Peyer's patch (tissue), 4 donors: ENCODE measurements around the gene NEK9. TPM values are rescaled to one million over a fixed set of nuclear protein-coding genes. Genes with fewer than 3 reads are reported as not detected.

ENCODE experiments used
- DNase-seq, 3 donors: peaks; one replicate each; pipeline ENCODE4 v3.0.0-alpha.2; 2017 to 2019
- H3K27ac ChIP-seq, 4 donors: fragments of 200-600 bp; sonication (generic); one replicate each; pipeline ENCODE4 v1.5.1; 2016 to 2019
- H3K27me3 ChIP-seq, 2 donors: fragments of 200-600 bp; sonication (generic); one replicate each; pipeline ENCODE4 v1.5.1; 2019
- H3K36me3 ChIP-seq, 3 donors: fragments of 200-600 bp; sonication (generic); one replicate each; pipeline ENCODE4 v1.5.1; 2016 to 2019
- H3K4me1 ChIP-seq, 4 donors: fragments of 200-600 bp; sonication (generic); one replicate each; pipeline ENCODE4 v1.5.1; 2016 to 2019
- H3K4me3 ChIP-seq, 4 donors: fragments of 200-600 bp; sonication (generic); 1 replicate in 3 of 4; 2 replicates in 1 of 4; pipeline ENCODE4 v1.5.1; 2016 to 2019; ENCODE audit warnings: mild to moderate bottlenecking in 1 of 4
- H3K9me3 ChIP-seq, 4 donors: fragments of 200-600 bp; sonication (generic); one replicate each; pipeline ENCODE4 v1.5.1; 2016 to 2019; ENCODE audit warnings: mild to moderate bottlenecking in 1 of 4
- POLR2A ChIP-seq, 2 donors: fragments of 450-650 bp; IDR thresholded peaks; one replicate each; pipeline ENCODE4 v1.5.1; 2017; ENCODE audit warnings: antibody characterized with exemption in 2 of 2, mild to moderate bottlenecking in 2 of 2, moderate library complexity in 2 of 2
- total RNA-seq, 4 donors: library from RNA; depleted of rRNA; stranded (reverse); fragments of >200 nt; gene quantifications; one replicate each; pipeline ENCODE4 v1.1.0, GENCODE V29; 2016
- TF ChIP-seq, protein P1 (sequence below), 6 experiments: fragments of 450-650 bp in 4 of 6; fragments of 200-600 bp in 2 of 6; sonication (generic) in 1 of 6; IDR thresholded peaks; one replicate each; pipeline ENCODE4 v1.5.1; 2017 to 2019; ENCODE audit warnings: antibody characterized with exemption in 6 of 6, mild to moderate bottlenecking in 3 of 6, moderate library complexity in 1 of 6

Gene NEK9
- total RNA-seq, 4 donors from 2014 or later = 32.4 to 53.6 (median 42.0) TPM

DNA sequence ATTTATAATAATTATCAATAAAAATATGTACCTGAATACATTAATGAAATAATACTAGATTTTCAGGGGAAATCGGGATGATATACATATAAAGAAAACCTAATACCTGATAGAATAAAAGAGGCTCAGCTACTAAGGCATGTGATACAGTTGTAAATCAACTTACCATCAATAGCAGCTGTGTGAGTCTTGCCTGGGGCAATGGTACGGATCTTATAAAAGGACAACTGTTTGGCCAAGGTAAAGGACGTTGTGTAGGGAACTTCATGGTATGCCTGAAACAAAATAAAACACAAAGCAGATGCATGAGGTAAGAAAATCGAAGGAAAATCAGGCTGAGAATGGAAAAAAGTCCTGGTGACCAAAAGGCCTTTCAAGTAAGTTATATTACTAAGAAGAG, 25.4 kb downstream of the NEK9 start:
- Histone ChIP-seq H3K27me3 (no peaks in the 10 kb centered on the region), H3K4me1 (no peaks in the 10 kb centered on the region), H3K36me3 (peaks cover 0 to 85% (median 0%) of the 10 kb centered on the region in 3 donors), H3K4me3 (no peak overlapping the region), H3K9me3 (no peaks in the 10 kb centered on the region), H3K27ac (no peak overlapping the region)
- TF ChIP-seq, protein P1, sequence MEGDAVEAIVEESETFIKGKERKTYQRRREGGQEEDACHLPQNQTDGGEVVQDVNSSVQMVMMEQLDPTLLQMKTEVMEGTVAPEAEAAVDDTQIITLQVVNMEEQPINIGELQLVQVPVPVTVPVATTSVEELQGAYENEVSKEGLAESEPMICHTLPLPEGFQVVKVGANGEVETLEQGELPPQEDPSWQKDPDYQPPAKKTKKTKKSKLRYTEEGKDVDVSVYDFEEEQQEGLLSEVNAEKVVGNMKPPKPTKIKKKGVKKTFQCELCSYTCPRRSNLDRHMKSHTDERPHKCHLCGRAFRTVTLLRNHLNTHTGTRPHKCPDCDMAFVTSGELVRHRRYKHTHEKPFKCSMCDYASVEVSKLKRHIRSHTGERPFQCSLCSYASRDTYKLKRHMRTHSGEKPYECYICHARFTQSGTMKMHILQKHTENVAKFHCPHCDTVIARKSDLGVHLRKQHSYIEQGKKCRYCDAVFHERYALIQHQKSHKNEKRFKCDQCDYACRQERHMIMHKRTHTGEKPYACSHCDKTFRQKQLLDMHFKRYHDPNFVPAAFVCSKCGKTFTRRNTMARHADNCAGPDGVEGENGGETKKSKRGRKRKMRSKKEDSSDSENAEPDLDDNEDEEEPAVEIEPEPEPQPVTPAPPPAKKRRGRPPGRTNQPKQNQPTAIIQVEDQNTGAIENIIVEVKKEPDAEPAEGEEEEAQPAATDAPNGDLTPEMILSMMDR (IDR thresholded peaks at IDR 0.05) = no peak
- TF ChIP-seq POLR2A (IDR thresholded peaks at IDR 0.05) = no peak
- no peak for DNase-seq

DNA sequence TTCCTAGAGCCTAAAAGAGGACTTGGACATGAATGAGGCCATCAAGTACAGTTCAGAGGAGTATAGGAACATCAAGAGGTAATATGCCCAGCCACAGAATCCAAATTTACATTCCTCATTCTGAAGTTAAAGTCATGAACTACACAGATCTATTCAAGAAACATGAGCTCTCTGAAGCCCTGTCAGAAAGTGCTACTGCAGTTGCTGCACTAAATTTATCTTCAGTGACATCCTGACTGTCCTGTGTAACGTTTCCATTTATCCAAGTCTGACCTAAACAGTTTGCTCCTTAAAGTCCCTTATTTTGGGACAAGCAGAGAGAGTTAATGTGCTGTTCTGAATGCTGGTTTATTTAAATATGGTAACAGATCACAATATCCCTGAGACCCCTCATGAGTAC, 28.2 kb downstream of the NEK9 start:
- H3K36me3 ChIP-seq = peaks cover 0 to 86% (median 0%) of the 10 kb centered on the region in 3 donors

DNA sequence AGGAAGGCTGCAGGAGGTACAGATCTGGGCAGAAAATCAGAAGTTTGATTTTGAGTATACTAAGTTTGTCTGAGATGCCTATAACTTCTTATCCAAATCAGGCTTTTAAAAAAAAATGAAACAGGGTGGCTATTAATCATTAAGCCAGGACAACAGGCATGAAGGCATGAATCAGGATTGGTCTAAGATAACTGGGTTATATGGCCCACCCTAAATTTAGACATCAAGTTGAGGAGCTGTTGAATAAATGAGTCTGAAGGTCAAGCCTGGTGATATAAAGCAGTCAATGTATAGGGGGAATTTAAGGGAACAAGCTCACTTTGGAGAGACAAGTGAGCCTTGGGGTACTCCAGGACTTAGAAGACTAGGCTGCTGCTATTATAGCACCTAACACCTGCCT, 28.6 kb downstream of the NEK9 start:
- no peak overlapping the region for H3K4me3 ChIP-seq
- no peaks in the 10 kb centered on the region for H3K9me3 ChIP-seq
- peak overlapping the region in 1 of 4 donors; percentile 5 for H3K27ac ChIP-seq
- no peaks in the 10 kb centered on the region for H3K4me1 ChIP-seq
- peaks cover 0 to 88% (median 0%) of the 10 kb centered on the region in 3 donors for H3K36me3 ChIP-seq
- no peak for TF ChIP-seq POLR2A (IDR thresholded peaks at IDR 0.05)
- TF ChIP-seq, protein P1 (IDR thresholded peaks at IDR 0.05) = no peak
- H3K27me3 ChIP-seq = no peaks in the 10 kb centered on the region
- DNase-seq = no peak

More for the DNA sequence above, 28.2 kb downstream of the NEK9 start:
- H3K27me3 ChIP-seq = no peaks in the 10 kb centered on the region
- TF ChIP-seq, protein P1 (IDR thresholded peaks at IDR 0.05) = no peak
- TF ChIP-seq POLR2A (IDR thresholded peaks at IDR 0.05) = no peak
- DNase-seq = no peak
- H3K9me3 ChIP-seq = no peaks in the 10 kb centered on the region
- peak overlapping the region in 1 of 4 donors; percentile 5 for H3K27ac ChIP-seq
- H3K4me1 ChIP-seq = no peaks in the 10 kb centered on the region
- no peak overlapping the region for H3K4me3 ChIP-seq

DNA sequence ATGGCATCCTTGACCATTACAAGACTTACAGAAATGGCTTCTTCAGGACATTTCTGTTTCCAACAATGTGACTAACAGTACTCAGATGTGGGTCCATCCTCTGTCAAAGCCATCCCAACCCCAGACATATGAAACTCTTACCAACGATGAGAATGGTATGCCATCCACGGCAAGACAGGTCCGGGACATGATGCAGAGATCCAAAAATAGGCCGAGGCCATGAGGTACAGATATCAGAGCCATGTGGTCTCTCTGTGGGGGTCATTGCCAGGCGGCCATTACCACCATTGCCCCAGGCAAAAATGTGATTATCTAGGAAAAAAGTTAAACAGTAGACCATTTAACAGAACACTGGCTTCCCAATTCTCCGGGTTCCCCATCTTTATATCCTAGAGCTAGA, 29.9 kb downstream of the NEK9 start:
- TF ChIP-seq, protein P1 (IDR thresholded peaks at IDR 0.05) = no peak
- no peak for TF ChIP-seq POLR2A (IDR thresholded peaks at IDR 0.05)
- no peak for DNase-seq
- Histone ChIP-seq H3K27ac (no peak overlapping the region), H3K36me3 (peaks cover 0 to 94% (median 0%) of the 10 kb centered on the region in 3 donors), H3K4me1 (no peaks in the 10 kb centered on the region), H3K9me3 (no peaks in the 10 kb centered on the region), H3K27me3 (no peaks in the 10 kb centered on the region), H3K4me3 (no peak overlapping the region)

DNA sequence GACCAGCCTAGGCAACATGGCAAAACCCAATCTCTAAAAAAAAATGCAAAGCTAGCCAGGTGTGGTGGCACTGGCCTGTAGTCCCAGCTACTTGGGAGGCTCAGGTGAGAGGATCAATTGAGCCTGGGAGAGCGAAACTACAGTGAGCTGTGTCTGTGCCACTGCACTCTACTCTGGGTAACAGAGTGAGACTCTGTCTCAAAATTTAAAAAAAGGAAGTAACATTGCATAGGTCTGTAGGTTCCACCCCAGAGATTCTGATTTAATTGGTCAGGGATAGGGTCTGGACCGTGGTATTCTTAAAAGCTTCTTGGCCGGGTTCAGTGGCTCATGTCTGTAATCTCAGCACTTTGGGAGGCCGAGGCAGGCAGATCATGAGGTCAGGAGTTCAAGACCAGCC, 31.2 kb downstream of the NEK9 start:
- no peak overlapping the region for H3K27ac ChIP-seq

More for the DNA sequence above, 31.2 kb downstream of the NEK9 start:
- Histone ChIP-seq H3K9me3 (no peaks in the 10 kb centered on the region), H3K27me3 (no peaks in the 10 kb centered on the region), H3K36me3 (peaks cover 0 to 95% (median 0%) of the 10 kb centered on the region in 3 donors), H3K4me3 (no peak overlapping the region), H3K4me1 (no peaks in the 10 kb centered on the region)
- DNase-seq = no peak
- TF ChIP-seq, protein P1 (IDR thresholded peaks at IDR 0.05) = no peak
- TF ChIP-seq POLR2A (IDR thresholded peaks at IDR 0.05) = no peak
